H1 (cell line): Measurements from ENCODE around the gene PCDHA12. TPM values are rescaled to one million over a fixed set of nuclear protein-coding genes. Genes with fewer than 3 reads are reported as not detected.

Experiments used
- CTCF ChIA-PET: fragments of 300-600 bp; sonication (Branson Sonifier 250); formaldehyde crosslinking; loops from one replicate; lab custom pipeline; 2021; ENCODE audit not compliant: partially characterized antibody; lab: Charles Lee
- POLR2A ChIA-PET: fragments of 300-600 bp; sonication (Branson Sonifier 250); formaldehyde crosslinking; loops from one replicate; lab custom pipeline; 2021; ENCODE audit warnings: inconsistent platforms; ENCODE audit not compliant: partially characterized antibody; lab: Charles Lee
- DNase-seq, 2 experiments: peaks; one replicate each; pipeline versions ENCODE4 v3.0.0 to v3.0.0-alpha.2; 2010 to 2022; ENCODE audit warnings: low spot score in 2 of 2, low read depth in 1 of 2, mixed read lengths in 1 of 2
- FAIRE-seq: peaks from 2 replicates; lab custom pipeline; 2011; peaks lifted over from hg19 to GRCh38; lab: Jason Lieb, UNC
- H2AFZ ChIP-seq: 2 replicates; pipeline ENCODE4 v1.8.1; 2012; ENCODE audit warnings: low read length, inconsistent platforms
- H2AK5ac ChIP-seq: 2 replicates; pipeline ENCODE4 v1.6.1; 2013; ENCODE audit warnings: low read depth, low read length
- H2BK120ac ChIP-seq: replicated peaks from 2 replicates; pipeline ENCODE3; 2013; ENCODE audit warnings: low read depth, low read length, inconsistent platforms
- H2BK12ac ChIP-seq: 2 replicates; pipeline ENCODE4 v1.6.1; 2013; ENCODE audit warnings: low read depth, low read length
- H2BK15ac ChIP-seq: 2 replicates; pipeline ENCODE4 v1.6.1; 2013; ENCODE audit warnings: low read length
- H2BK20ac ChIP-seq: 2 replicates; pipeline ENCODE4 v1.6.1; 2013; ENCODE audit warnings: low read length
- H2BK5ac ChIP-seq: 2 replicates; pipeline ENCODE4 v1.6.1; 2013; ENCODE audit warnings: low read depth, low read length
- H3K14ac ChIP-seq: 2 replicates; pipeline ENCODE4 v1.6.1; 2013; ENCODE audit warnings: inconsistent platforms; ENCODE audit not compliant: insufficient read length
- H3K18ac ChIP-seq: 2 replicates; pipeline ENCODE4 v1.6.1; 2013; ENCODE audit warnings: low read length; ENCODE audit errors: extremely low read depth
- H3K23ac ChIP-seq: 2 replicates; pipeline ENCODE4 v1.6.1; 2013; ENCODE audit warnings: inconsistent platforms; ENCODE audit not compliant: insufficient read length
- H3K23me2 ChIP-seq: 2 replicates; pipeline ENCODE4 v1.6.1; 2013; ENCODE audit warnings: low read depth, low read length
- H3K27ac ChIP-seq: 2 replicates; pipeline ENCODE4 v1.6.1; 2011; ENCODE audit warnings: low read depth, low read length, inconsistent platforms
- H3K27me3 ChIP-seq, 4 experiments: replicated peaks in 1 of 4; 1 replicate in 1 of 4; 2 replicates in 3 of 4; pipeline versions ENCODE4 v1.6.1 to v1.8.1; 2011 to 2013; ENCODE audit warnings: low read length in 3 of 4, mild to moderate bottlenecking in 3 of 4, inconsistent platforms in 2 of 4, mixed read lengths in 2 of 4, moderate library complexity in 1 of 4; ENCODE audit not compliant: control insufficient read depth in 3 of 4, insufficient read depth in 3 of 4; ENCODE audit errors: extremely low read depth in 1 of 4
- H3K36me3 ChIP-seq, 4 experiments: 2 replicates each; pipeline versions ENCODE4 v1.6.1 to v1.8.1; 2011 to 2013; ENCODE audit warnings: mild to moderate bottlenecking in 4 of 4, low read length in 3 of 4, moderate library complexity in 2 of 4, control low read depth in 1 of 4, inconsistent platforms in 1 of 4; ENCODE audit not compliant: insufficient read depth in 4 of 4, control insufficient read depth in 2 of 4
- H3K4ac ChIP-seq: replicated peaks from 2 replicates; pipeline ENCODE3; 2013; ENCODE audit warnings: low read length, low read depth, mixed read lengths, inconsistent platforms; ENCODE audit not compliant: insufficient read length
- H3K4me1 ChIP-seq, 4 experiments: replicated peaks in 1 of 4; 1 replicate in 1 of 4; 2 replicates in 3 of 4; pipeline versions ENCODE4 v1.6.1 to v1.8.1; 2011 to 2013; ENCODE audit warnings: low read length in 3 of 4, inconsistent platforms in 2 of 4, mixed read lengths in 1 of 4; ENCODE audit not compliant: insufficient read depth in 4 of 4, control insufficient read depth in 3 of 4
- H3K4me2 ChIP-seq, 2 experiments: 2 replicates each; pipeline versions ENCODE4 v1.6.1 to v1.8.1; 2011 to 2013; ENCODE audit warnings: low read depth in 2 of 2, low read length in 2 of 2, control low read depth in 1 of 2, inconsistent platforms in 1 of 2, mild to moderate bottlenecking in 1 of 2; ENCODE audit not compliant: insufficient read depth in 1 of 2
- H3K4me3 ChIP-seq, 4 experiments: fragments of 200-600, 300-600 bp in 1 of 4; sonication (generic), shearing (Covaris generic), sonication (Bioruptor Twin) in 1 of 4; 2 replicates each; pipeline versions ENCODE4 v1.5.1 to v1.8.1; 2011 to 2016; ENCODE audit warnings: low read length in 4 of 4, low read depth in 3 of 4, control low read depth in 2 of 4, inconsistent platforms in 2 of 4, mild to moderate bottlenecking in 2 of 4, mixed read lengths in 1 of 4, moderate library complexity in 1 of 4; ENCODE audit not compliant: insufficient read depth in 2 of 4; ENCODE audit errors: extremely low read depth in 1 of 4
- H3K56ac ChIP-seq: replicated peaks from 2 replicates; pipeline ENCODE3; 2013; ENCODE audit warnings: low read depth, mild to moderate bottlenecking, mixed read lengths, low read length, inconsistent platforms; ENCODE audit not compliant: insufficient read length
- H3K79me1 ChIP-seq: 2 replicates; pipeline ENCODE4 v1.6.1; 2013; ENCODE audit warnings: low read depth, low read length, control low read depth
- H3K79me2 ChIP-seq, 2 experiments: 2 replicates each; pipeline versions ENCODE4 v1.6.1 to v1.8.1; 2012 to 2013; ENCODE audit warnings: low read length in 2 of 2, mild to moderate bottlenecking in 2 of 2, inconsistent platforms in 1 of 2; ENCODE audit not compliant: insufficient read depth in 2 of 2, control insufficient read depth in 1 of 2
- H3K9ac ChIP-seq, 4 experiments: replicated peaks in 1 of 4; 1 replicate in 1 of 4; 2 replicates in 3 of 4; pipeline versions ENCODE4 v1.6.1 to v1.8.1; 2011 to 2013; ENCODE audit warnings: low read depth in 3 of 4, low read length in 3 of 4, control low read depth in 2 of 4, mild to moderate bottlenecking in 2 of 4, moderate library complexity in 2 of 4, inconsistent platforms in 1 of 4; ENCODE audit errors: extremely low read depth in 1 of 4
- H3K9me3 ChIP-seq, 2 experiments: 2 replicates each; pipeline versions ENCODE4 v1.6.1 to v1.8.1; 2012 to 2013; ENCODE audit warnings: mild to moderate bottlenecking in 2 of 2, moderate library complexity in 2 of 2, control low read depth in 1 of 2, inconsistent platforms in 1 of 2, low read depth in 1 of 2, low read length in 1 of 2, mixed read lengths in 1 of 2; ENCODE audit not compliant: insufficient read depth in 2 of 2
- H4K20me1 ChIP-seq, 2 experiments: replicated peaks in 1 of 2; 2 replicates each; pipeline versions ENCODE3 to v1.8.1; 2011 to 2013; ENCODE audit warnings: inconsistent platforms in 2 of 2, low read length in 2 of 2, mild to moderate bottlenecking in 1 of 2; ENCODE audit not compliant: insufficient read depth in 2 of 2, control insufficient read depth in 1 of 2
- H4K5ac ChIP-seq: 2 replicates; pipeline ENCODE4 v1.6.1; 2013; ENCODE audit warnings: low read length, low read depth, mixed read lengths, inconsistent platforms; ENCODE audit not compliant: insufficient read length
- H4K8ac ChIP-seq: 2 replicates; pipeline ENCODE4 v1.8.0; 2013; ENCODE audit warnings: mild to moderate bottlenecking, moderate library complexity, low read length, inconsistent platforms; ENCODE audit not compliant: insufficient read depth; ENCODE audit errors: extremely low read depth
- H4K91ac ChIP-seq: replicated peaks from 2 replicates; pipeline ENCODE3; 2013; ENCODE audit warnings: low read length, mixed read lengths, inconsistent platforms; ENCODE audit not compliant: insufficient read length
- CTBP2 ChIP-seq: IDR thresholded peaks from 2 replicates; pipeline ENCODE4 v1.7.0; 2011; ENCODE audit warnings: borderline replicate concordance, mild to moderate bottlenecking, moderate library complexity, mixed read lengths, low read length; ENCODE audit not compliant: insufficient read depth, insufficient read length
- FOSL1 ChIP-seq: IDR thresholded peaks from 2 replicates; pipeline ENCODE4 v1.6.1; 2011; ENCODE audit warnings: mild to moderate bottlenecking, low read depth, low read length, moderate library complexity; ENCODE audit not compliant: insufficient read depth
- GABPA ChIP-seq: IDR thresholded peaks from 2 replicates; pipeline ENCODE4 v1.6.1; 2011; ENCODE audit warnings: mild to moderate bottlenecking, low read length, moderate library complexity, borderline replicate concordance; ENCODE audit not compliant: insufficient read depth
- HDAC6 ChIP-seq: IDR thresholded peaks from one replicate; pipeline ENCODE4 v1.7.1; 2012; ENCODE audit warnings: low read depth, mild to moderate bottlenecking, inconsistent platforms, low read length, moderate library complexity
- POLR2AphosphoS5 ChIP-seq: IDR thresholded peaks from 2 replicates; pipeline ENCODE4 v1.6.1; 2011; ENCODE audit warnings: low read depth, low read length
- RNF2 ChIP-seq: fragments of 200-900, 300-1000 bp; sonication (generic); IDR thresholded peaks from 2 replicates; pipeline ENCODE4 v1.7.1; 2016; ENCODE audit warnings: borderline replicate concordance, low read depth, mild to moderate bottlenecking, antibody characterized with exemption, low read length; ENCODE audit not compliant: poor library complexity, severe bottlenecking; ENCODE audit errors: missing control alignments
- SP4 ChIP-seq: IDR thresholded peaks from 2 replicates; pipeline ENCODE4 v1.6.1; 2012; ENCODE audit warnings: low read length, inconsistent platforms
- WGBS, 2 experiments: shearing (Covaris generic) in 1 of 2; methylation state at CpG; one replicate each; pipeline versions ENCODE4 v1.1.6 to v1.1.7; 2013 to 2015; ENCODE audit warnings: low lambda C conversion rate in 2 of 2, mixed read lengths in 2 of 2, inconsistent platforms in 1 of 2, low coverage in 1 of 2, missing lambda C conversion rate in 1 of 2; ENCODE audit not compliant: insufficient replicate concordance in 2 of 2, insufficient coverage in 1 of 2, insufficient read length in 1 of 2; ENCODE audit errors: extremely low coverage in 1 of 2, missing lambda C conversion rate in 1 of 2; 5-methylcytosine and 5-hydroxymethylcytosine counted together
- polyA plus RNA-seq, 7 experiments: library from polyadenylated mRNA; depleted of rRNA in 3 of 7; stranded (reverse) in 5 of 7; unstranded in 2 of 7; fragments of >200 nt in 5 of 7; fragments of 200-250 nt in 2 of 7; gene quantifications; 1 replicate in 5 of 7; 2 replicates in 1 of 7; 4 replicates in 1 of 7; pipeline versions ENCODE4 v1.2.1 to v1.2.3, GENCODE V29; 2011 to 2013; ENCODE audit warnings: missing spikeins in 2 of 7, mixed read lengths in 2 of 7
- total RNA-seq: library from RNA; stranded (reverse); fragmentation: NEBNext Ultra II Directional; extraction: Animal tissue kit (Norgen Biotek cat#: 25700); gene quantifications from 2 replicates; pipeline ENCODE4 v1.2.1, GENCODE V29; 2021
- TF ChIP-seq, protein P1 (sequence below), 3 experiments: IDR thresholded peaks; 1 replicate in 2 of 3; 2 replicates in 1 of 3; pipeline versions ENCODE4 v1.5.1 to v1.6.1; 2011; ENCODE audit warnings: low read length in 3 of 3, mild to moderate bottlenecking in 3 of 3, inconsistent platforms in 2 of 3, low read depth in 1 of 3, moderate library complexity in 1 of 3; ENCODE audit not compliant: insufficient read depth in 1 of 3; ENCODE audit errors: control extremely low read depth in 1 of 3

Gene PCDHA12
- total and polyA plus RNA-seq, 2 of the 8 experiments (the other 6 are each of a cell fraction or from before 2014, with no cell fraction given), result 4.2 to 9.3 TPM

DNA sequence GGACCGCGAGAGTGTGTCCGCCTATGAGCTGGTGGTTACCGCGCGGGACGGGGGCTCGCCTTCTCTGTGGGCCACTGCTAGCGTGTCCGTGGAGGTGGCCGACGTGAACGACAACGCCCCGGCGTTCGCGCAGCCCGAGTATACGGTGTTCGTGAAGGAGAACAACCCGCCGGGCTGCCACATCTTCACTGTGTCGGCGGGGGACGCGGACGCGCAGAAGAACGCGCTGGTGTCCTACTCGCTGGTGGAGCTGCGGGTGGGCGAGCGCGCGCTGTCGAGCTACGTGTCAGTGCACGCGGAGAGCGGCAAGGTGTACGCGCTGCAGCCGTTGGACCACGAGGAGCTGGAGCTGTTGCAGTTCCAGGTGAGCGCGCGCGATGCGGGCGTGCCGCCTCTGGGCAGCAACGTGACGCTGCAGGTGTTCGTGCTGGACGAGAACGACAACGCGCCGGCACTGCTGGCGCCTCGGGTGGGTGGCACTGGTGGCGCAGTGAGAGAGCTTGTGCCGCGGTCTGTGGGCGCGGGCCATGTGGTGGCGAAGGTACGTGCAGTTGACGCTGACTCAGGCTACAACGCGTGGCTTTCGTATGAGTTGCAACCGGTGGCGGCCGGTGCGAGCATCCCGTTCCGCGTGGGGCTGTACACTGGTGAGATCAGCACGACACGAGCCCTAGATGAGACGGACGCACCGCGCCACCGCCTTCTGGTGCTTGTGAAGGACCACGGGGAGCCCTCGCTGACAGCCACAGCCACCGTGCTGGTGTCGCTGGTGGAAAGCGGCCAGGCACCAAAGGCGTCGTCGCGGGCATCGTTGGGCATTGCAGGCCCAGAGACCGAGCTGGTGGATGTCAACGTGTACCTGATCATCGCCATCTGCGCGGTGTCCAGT lies 39.2 kb upstream of the PCDHA12 start:
- CTCF ChIA-PET, result interaction anchor here (0.6 to 1.8 kb wide), 9 partner anchors 8 to 255 kb away, joined by 3 to 11 read pairs (median 4); partner anchors contain the start of genes PCDHA12, PCDHA4 and PCDHA6
- H2AK5ac ChIP-seq, result no peak overlapping the region
- H3K4me3 ChIP-seq, result no peak overlapping the region
- H3K23ac ChIP-seq, result no peak overlapping the region
- no peak overlapping the region for H2BK5ac ChIP-seq
- no peak overlapping the region for H2BK15ac ChIP-seq
- H3K4me2 ChIP-seq, result no peak overlapping the region
- no peak overlapping the region for H2BK20ac ChIP-seq
- H3K79me1 ChIP-seq, result no peaks in the 10 kb centered on the region
- no peaks in the 10 kb centered on the region for H3K79me2 ChIP-seq
- H3K4me1 ChIP-seq, result no peaks in the 10 kb centered on the region
- H2BK120ac ChIP-seq, result no peak overlapping the region
- no peaks in the 10 kb centered on the region for H4K20me1 ChIP-seq
- peaks cover 0 to 19% of the 10 kb centered on the region in 2 experiments; a peak in 2 of 4 replicates for H3K9me3 ChIP-seq
- H2BK12ac ChIP-seq, result no peak overlapping the region
- POLR2A ChIA-PET, result interaction anchor here (0.8 to 1.3 kb wide), 2 partner anchors 8 to 29 kb away, joined by 3 to 5 read pairs; partner anchors contain the start of genes PCDHA4 and PCDHA6
- H3K14ac ChIP-seq, result no peak overlapping the region
- no peak overlapping the region for H3K9ac ChIP-seq
- 94% methylated on average over 93 of the region's 103 CpGs; no CpG with 5 or more reads in 1 of the 2 experiments for WGBS, 2 experiments
- no peaks in the 10 kb centered on the region for H3K27me3 ChIP-seq
- no peak overlapping the region for H3K18ac ChIP-seq
- H3K56ac ChIP-seq, result no peak overlapping the region
- no peak overlapping the region for H2AFZ ChIP-seq
- no peak overlapping the region for H4K91ac ChIP-seq
- H4K8ac ChIP-seq, result no peak overlapping the region
- H3K36me3 ChIP-seq, result peaks cover 0 to 9% (median 0%) of the 10 kb centered on the region in 4 experiments; a peak in 2 of 8 replicates
- H3K27ac ChIP-seq, result no peak overlapping the region
- no peak overlapping the region for H4K5ac ChIP-seq
- no peak for FAIRE-seq
- H3K4ac ChIP-seq, result no peak overlapping the region
- no peak for DNase-seq
- no peaks in the 10 kb centered on the region for H3K23me2 ChIP-seq
- TF ChIP-seq FOSL1 (no peak), GABPA (no peak), CTBP2 (no peak), HDAC6 (no peak), RNF2 (no peak), POLR2AphosphoS5 (no peak), SP4 (no peak)
- TF ChIP-seq, protein P1, sequence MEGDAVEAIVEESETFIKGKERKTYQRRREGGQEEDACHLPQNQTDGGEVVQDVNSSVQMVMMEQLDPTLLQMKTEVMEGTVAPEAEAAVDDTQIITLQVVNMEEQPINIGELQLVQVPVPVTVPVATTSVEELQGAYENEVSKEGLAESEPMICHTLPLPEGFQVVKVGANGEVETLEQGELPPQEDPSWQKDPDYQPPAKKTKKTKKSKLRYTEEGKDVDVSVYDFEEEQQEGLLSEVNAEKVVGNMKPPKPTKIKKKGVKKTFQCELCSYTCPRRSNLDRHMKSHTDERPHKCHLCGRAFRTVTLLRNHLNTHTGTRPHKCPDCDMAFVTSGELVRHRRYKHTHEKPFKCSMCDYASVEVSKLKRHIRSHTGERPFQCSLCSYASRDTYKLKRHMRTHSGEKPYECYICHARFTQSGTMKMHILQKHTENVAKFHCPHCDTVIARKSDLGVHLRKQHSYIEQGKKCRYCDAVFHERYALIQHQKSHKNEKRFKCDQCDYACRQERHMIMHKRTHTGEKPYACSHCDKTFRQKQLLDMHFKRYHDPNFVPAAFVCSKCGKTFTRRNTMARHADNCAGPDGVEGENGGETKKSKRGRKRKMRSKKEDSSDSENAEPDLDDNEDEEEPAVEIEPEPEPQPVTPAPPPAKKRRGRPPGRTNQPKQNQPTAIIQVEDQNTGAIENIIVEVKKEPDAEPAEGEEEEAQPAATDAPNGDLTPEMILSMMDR (IDR thresholded peaks at IDR 0.05; ENCODE audit: control extremely low read depth in 1 of 3, insufficient read depth in 1 of 3, low read depth in 1 of 3, low read length in 3 of 3), result no peak
